ENCODE measurements around the gene RAB31. TPM values are rescaled to one million over a fixed set of nuclear protein-coding genes. Genes with fewer than 3 reads are reported as not detected.

RAB31 gene
- total and polyA plus RNA-seq, 2 of the 13 experiments (the other 11 are each of a cell fraction or from before 2014, with no cell fraction given): 1.1 to 1.7 TPM

DNA sequence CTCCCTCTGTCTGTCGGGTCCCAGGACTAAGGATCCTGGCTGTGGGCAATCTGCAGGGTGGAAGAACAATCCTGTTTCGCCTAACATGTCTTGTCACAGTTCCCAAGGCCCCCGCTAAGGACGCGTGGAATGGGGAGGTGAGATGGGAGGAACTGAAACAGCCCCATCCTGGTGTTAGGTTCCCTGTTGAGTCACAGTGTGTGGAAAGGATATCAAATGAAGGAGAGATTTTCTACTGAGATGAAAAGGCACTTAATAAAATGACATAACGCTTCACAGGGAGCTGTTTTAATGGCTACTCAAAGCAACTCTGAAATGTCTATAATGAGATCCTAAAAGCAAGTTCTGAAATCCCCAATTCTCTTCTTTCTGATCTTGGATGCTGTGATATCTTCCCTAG, 52.5 kb downstream of the RAB31 start:
- no peak overlapping the region for H3K27ac ChIP-seq (ENCODE audit: extremely low read length, insufficient read depth, low read length)
- H4K20me1 ChIP-seq (ENCODE audit: insufficient read depth, low read length): no peaks in the 10 kb centered on the region
- peaks cover 0 to 3% of the 10 kb centered on the region in 2 experiments; a peak in 1 of 5 replicates for H3K27me3 ChIP-seq (ENCODE audit: control insufficient read depth in 1 of 2, insufficient read depth in 2 of 2, low read length in 2 of 2)
- DNase-seq (ENCODE audit: low spot score) (no peak), ATAC-seq (no peak), FAIRE-seq (no peak)
- intact Hi-C loops (cut with micrococcal nuclease; ENCODE audit: unreplicated experiment) (no loop called here), in situ Hi-C loops (cut with HindIII; ENCODE audit: extremely low pct_ligation_motif_present, low pct_unique_long_range_greater_than_20kb) (no loop called here)
- ChIA-PET POLR2A (no interaction called here), CTCF (ENCODE audit: low intra/inter-chr PET ratio, low total read pairs) (no interaction called here)
- 58% methylated on average over 6 of the region's 6 CpGs for WGBS (ENCODE audit: low lambda C conversion rate)
- H3K9me3 ChIP-seq (ENCODE audit: low read length): no peaks in the 10 kb centered on the region
- no peak overlapping the region for H3K4me2 ChIP-seq (ENCODE audit: low read depth, low read length)
- TF ChIP-seq ZNF335 (CRISPR knock-in tag; IDR thresholded peaks at IDR 0.05) (no peak), NCOA1 (CRISPR knock-in tag; IDR thresholded peaks at IDR 0.05) (no peak), ZNF878 (CRISPR knock-in tag; IDR thresholded peaks at IDR 0.05) (no peak), MIER2 (CRISPR knock-in tag; IDR thresholded peaks at IDR 0.05) (no peak), IRF2 (CRISPR knock-in tag; IDR thresholded peaks at IDR 0.05) (no peak), HCFC1 (IDR thresholded peaks at IDR 0.05; ENCODE audit: low read depth, low read length) (no peak), ZBTB7B (CRISPR knock-in tag; IDR thresholded peaks at IDR 0.05) (no peak)
- TF ChIP-seq, protein P1, sequence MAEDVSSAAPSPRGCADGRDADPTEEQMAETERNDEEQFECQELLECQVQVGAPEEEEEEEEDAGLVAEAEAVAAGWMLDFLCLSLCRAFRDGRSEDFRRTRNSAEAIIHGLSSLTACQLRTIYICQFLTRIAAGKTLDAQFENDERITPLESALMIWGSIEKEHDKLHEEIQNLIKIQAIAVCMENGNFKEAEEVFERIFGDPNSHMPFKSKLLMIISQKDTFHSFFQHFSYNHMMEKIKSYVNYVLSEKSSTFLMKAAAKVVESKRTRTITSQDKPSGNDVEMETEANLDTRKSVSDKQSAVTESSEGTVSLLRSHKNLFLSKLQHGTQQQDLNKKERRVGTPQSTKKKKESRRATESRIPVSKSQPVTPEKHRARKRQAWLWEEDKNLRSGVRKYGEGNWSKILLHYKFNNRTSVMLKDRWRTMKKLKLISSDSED (CRISPR knock-in tag; IDR thresholded peaks at IDR 0.05): no peak
- no TSS peak for BruUV-seq (replicated peaks)
- H3K79me2 ChIP-seq (ENCODE audit: insufficient read depth, low read length): no peaks in the 10 kb centered on the region
- no peak overlapping the region for H3K9ac ChIP-seq (ENCODE audit: insufficient read depth, low read depth, low read length)
- H3K4me3 ChIP-seq (replicated peaks in 1 of 3; ENCODE audit: insufficient read depth in 1 of 3, low read depth in 2 of 3, low read length in 3 of 3): no peak overlapping the region
- H3K36me3 ChIP-seq (replicated peaks in 1 of 2; ENCODE audit: control insufficient read depth in 1 of 2, insufficient read depth in 2 of 2, low read length in 2 of 2): no peaks in the 10 kb centered on the region
- peaks cover 8% of the 10 kb centered on the region for H3K4me1 ChIP-seq (ENCODE audit: insufficient read depth, low read length)
- no peak overlapping the region for H2AFZ ChIP-seq (ENCODE audit: low read length)

DNA sequence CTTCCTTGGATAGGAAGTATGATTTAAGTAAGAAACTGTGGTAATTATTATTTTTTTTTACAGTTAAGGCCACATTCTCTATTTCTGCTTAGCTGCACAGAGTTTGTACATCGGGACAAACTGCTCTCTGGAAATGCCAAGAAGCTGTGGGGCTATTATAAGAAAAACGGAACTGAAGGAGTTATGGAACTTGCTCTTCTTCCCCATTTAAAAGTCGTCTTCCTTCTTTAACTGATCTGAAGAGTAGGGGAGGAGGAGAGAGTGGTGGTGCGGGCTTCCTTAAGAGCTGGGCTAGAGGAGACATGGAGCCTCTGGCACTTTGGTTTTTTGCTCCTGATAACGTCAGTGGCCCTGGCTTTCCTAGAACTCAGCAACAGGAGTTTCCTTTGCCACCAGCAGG, 54.4 kb downstream of the RAB31 start:
- no peaks in the 10 kb centered on the region for H4K20me1 ChIP-seq (ENCODE audit: insufficient read depth, low read length)
- H3K4me1 ChIP-seq (ENCODE audit: insufficient read depth, low read length): peaks cover 15% of the 10 kb centered on the region
- FAIRE-seq: no peak
- no TSS peak for BruUV-seq (replicated peaks)
- peak; percentile 36; the same call in 1 of the 3 replicates for ATAC-seq
- no peak overlapping the region for H3K4me2 ChIP-seq (ENCODE audit: low read depth, low read length)
- ChIA-PET CTCF (ENCODE audit: low intra/inter-chr PET ratio, low total read pairs) (no interaction called here), POLR2A (no interaction called here)
- 41% methylated on average over 5 of the region's 5 CpGs for WGBS (ENCODE audit: low lambda C conversion rate)
- H3K27me3 ChIP-seq (ENCODE audit: control insufficient read depth in 1 of 2, insufficient read depth in 2 of 2, low read length in 2 of 2): 0 out of 5 replicates have a peak, but pooled peaks cover 0 to 3% of the 10 kb centered on the region in 2 experiments
- no peaks in the 10 kb centered on the region for H3K79me2 ChIP-seq (ENCODE audit: insufficient read depth, low read length)
- H3K9me3 ChIP-seq (ENCODE audit: low read length): no peaks in the 10 kb centered on the region
- intact Hi-C loops (cut with micrococcal nuclease; ENCODE audit: unreplicated experiment) (no loop called here), in situ Hi-C loops (cut with HindIII; ENCODE audit: extremely low pct_ligation_motif_present, low pct_unique_long_range_greater_than_20kb) (no loop called here)
- DNase-seq (ENCODE audit: low spot score): no peak
- no peak overlapping the region for H3K27ac ChIP-seq (ENCODE audit: extremely low read length, insufficient read depth, low read length)
- no peak overlapping the region for H3K9ac ChIP-seq (ENCODE audit: insufficient read depth, low read depth, low read length)
- H3K4me3 ChIP-seq (replicated peaks in 1 of 3; ENCODE audit: insufficient read depth in 1 of 3, low read depth in 2 of 3, low read length in 3 of 3): no peak overlapping the region
- H2AFZ ChIP-seq (ENCODE audit: low read length): no peak overlapping the region
- H3K36me3 ChIP-seq (replicated peaks in 1 of 2; ENCODE audit: control insufficient read depth in 1 of 2, insufficient read depth in 2 of 2, low read length in 2 of 2): no peaks in the 10 kb centered on the region
- TF ChIP-seq, protein P2, sequence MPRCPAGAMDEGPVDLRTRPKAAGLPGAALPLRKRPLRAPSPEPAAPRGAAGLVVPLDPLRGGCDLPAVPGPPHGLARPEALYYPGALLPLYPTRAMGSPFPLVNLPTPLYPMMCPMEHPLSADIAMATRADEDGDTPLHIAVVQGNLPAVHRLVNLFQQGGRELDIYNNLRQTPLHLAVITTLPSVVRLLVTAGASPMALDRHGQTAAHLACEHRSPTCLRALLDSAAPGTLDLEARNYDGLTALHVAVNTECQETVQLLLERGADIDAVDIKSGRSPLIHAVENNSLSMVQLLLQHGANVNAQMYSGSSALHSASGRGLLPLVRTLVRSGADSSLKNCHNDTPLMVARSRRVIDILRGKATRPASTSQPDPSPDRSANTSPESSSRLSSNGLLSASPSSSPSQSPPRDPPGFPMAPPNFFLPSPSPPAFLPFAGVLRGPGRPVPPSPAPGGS (CRISPR knock-in tag; IDR thresholded peaks at IDR 0.05): no peak
- TF ChIP-seq, protein P3, sequence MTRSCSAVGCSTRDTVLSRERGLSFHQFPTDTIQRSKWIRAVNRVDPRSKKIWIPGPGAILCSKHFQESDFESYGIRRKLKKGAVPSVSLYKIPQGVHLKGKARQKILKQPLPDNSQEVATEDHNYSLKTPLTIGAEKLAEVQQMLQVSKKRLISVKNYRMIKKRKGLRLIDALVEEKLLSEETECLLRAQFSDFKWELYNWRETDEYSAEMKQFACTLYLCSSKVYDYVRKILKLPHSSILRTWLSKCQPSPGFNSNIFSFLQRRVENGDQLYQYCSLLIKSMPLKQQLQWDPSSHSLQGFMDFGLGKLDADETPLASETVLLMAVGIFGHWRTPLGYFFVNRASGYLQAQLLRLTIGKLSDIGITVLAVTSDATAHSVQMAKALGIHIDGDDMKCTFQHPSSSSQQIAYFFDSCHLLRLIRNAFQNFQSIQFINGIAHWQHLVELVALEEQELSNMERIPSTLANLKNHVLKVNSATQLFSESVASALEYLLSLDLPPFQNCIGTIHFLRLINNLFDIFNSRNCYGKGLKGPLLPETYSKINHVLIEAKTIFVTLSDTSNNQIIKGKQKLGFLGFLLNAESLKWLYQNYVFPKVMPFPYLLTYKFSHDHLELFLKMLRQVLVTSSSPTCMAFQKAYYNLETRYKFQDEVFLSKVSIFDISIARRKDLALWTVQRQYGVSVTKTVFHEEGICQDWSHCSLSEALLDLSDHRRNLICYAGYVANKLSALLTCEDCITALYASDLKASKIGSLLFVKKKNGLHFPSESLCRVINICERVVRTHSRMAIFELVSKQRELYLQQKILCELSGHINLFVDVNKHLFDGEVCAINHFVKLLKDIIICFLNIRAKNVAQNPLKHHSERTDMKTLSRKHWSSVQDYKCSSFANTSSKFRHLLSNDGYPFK (CRISPR knock-in tag; IDR thresholded peaks at IDR 0.05; ENCODE audit: borderline replicate concordance): no peak
- TF ChIP-seq ZNF749 (CRISPR knock-in tag; IDR thresholded peaks at IDR 0.05; ENCODE audit: borderline replicate concordance) (no peak), FOXP1 (IDR thresholded peaks at IDR 0.05) (no peak), FOXP1 (CRISPR knock-in tag; IDR thresholded peaks at IDR 0.05) (no peak)
- TF ChIP-seq, protein P4, sequence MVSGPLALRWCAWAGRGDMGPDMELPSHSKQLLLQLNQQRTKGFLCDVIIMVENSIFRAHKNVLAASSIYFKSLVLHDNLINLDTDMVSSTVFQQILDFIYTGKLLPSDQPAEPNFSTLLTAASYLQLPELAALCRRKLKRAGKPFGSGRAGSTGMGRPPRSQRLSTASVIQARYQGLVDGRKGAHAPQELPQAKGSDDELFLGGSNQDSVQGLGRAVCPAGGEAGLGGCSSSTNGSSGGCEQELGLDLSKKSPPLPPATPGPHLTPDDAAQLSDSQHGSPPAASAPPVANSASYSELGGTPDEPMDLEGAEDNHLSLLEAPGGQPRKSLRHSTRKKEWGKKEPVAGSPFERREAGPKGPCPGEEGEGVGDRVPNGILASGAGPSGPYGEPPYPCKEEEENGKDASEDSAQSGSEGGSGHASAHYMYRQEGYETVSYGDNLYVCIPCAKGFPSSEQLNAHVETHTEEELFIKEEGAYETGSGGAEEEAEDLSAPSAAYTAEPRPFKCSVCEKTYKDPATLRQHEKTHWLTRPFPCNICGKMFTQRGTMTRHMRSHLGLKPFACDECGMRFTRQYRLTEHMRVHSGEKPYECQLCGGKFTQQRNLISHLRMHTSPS (CRISPR knock-in tag; IDR thresholded peaks at IDR 0.05; ENCODE audit: low read depth): no peak
